BE2C (cell line): Measurements from ENCODE around the gene FRYL.
"Not testable (repeated sequence)": the region's sequence is repeated elsewhere in the genome, so short reads cannot be mapped to it uniquely, and the experiment has no call there.

Source experiments
- DNase-seq: peaks from one replicate; pipeline ENCODE4 v3.0.0-alpha.2; 2020
- H3K27me3 ChIP-seq: fragments of 250-450 bp; sonication (Bioruptor Pico); 2 replicates; pipeline ENCODE4 v1.5.1; 2020; ENCODE audit warnings: mild to moderate bottlenecking
- H3K36me3 ChIP-seq: fragments of 250-450 bp; sonication (Bioruptor Pico); 2 replicates; pipeline ENCODE4 v1.5.1; 2020; ENCODE audit warnings: mild to moderate bottlenecking
- H3K4me1 ChIP-seq: fragments of 250-450 bp; sonication (Bioruptor Pico); 2 replicates; pipeline ENCODE4 v1.5.1; 2020
- H3K4me3 ChIP-seq: 2 replicates; pipeline ENCODE4 v1.5.1; 2011; ENCODE audit warnings: low read depth, low read length
- H3K9me3 ChIP-seq: fragments of 250-450 bp; sonication (Bioruptor Pico); 2 replicates; pipeline ENCODE4 v1.5.1; 2020
- TF ChIP-seq, protein P1 (sequence below): IDR thresholded peaks from 2 replicates; pipeline ENCODE4 v1.5.1; 2012; ENCODE audit warnings: mild to moderate bottlenecking, low read depth, low read length

The FRYL gene

GRCh38 chr4:48755281-48755680, 24.8 kb downstream of the FRYL start:
- H3K9me3 ChIP-seq: no peaks in the 10 kb centered on the region
- TF ChIP-seq, protein P1, sequence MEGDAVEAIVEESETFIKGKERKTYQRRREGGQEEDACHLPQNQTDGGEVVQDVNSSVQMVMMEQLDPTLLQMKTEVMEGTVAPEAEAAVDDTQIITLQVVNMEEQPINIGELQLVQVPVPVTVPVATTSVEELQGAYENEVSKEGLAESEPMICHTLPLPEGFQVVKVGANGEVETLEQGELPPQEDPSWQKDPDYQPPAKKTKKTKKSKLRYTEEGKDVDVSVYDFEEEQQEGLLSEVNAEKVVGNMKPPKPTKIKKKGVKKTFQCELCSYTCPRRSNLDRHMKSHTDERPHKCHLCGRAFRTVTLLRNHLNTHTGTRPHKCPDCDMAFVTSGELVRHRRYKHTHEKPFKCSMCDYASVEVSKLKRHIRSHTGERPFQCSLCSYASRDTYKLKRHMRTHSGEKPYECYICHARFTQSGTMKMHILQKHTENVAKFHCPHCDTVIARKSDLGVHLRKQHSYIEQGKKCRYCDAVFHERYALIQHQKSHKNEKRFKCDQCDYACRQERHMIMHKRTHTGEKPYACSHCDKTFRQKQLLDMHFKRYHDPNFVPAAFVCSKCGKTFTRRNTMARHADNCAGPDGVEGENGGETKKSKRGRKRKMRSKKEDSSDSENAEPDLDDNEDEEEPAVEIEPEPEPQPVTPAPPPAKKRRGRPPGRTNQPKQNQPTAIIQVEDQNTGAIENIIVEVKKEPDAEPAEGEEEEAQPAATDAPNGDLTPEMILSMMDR: no peak
- H3K4me3 ChIP-seq: no peak overlapping the region

DNA sequence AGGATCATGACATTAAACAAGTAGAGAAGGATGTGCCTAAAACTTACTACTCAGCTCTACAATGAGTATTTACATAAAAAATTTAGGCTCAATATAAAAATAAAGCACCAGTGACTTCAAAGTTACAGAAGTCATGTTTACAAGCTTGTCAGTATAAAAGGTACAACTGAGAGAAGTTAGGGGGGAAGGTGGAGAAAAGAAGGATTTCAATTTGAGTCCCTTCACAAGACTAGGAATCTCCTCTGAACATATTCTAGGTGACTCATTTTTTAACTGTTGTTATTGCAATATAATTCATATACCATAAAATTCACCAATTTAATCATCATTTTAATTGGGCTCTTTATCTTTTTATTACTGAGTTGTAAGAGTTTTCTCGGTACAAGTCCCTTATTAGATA, 26.9 kb downstream of the FRYL start:
- DNase-seq: no peak
- H3K4me1 ChIP-seq: no peaks in the 10 kb centered on the region
- H3K4me3 ChIP-seq: no peak overlapping the region
- no peaks in the 10 kb centered on the region for H3K9me3 ChIP-seq
- peaks cover 4% of the 10 kb centered on the region; the same call in 1 of the 2 replicates for H3K36me3 ChIP-seq
- TF ChIP-seq, protein P1: no peak
- H3K27me3 ChIP-seq: no peaks in the 10 kb centered on the region

More at GRCh38 chr4:48755281-48755680, 24.8 kb downstream of the FRYL start:
- Histone ChIP-seq H3K4me1 (no peaks in the 10 kb centered on the region), H3K36me3 (peaks cover 4% of the 10 kb centered on the region; the same call in 1 of the 2 replicates), H3K27me3 (no peaks in the 10 kb centered on the region)
- no peak for DNase-seq

- Histone ChIP-seq H3K36me3 (peaks cover 4% of the 10 kb centered on the region; the same call in 1 of the 2 replicates), H3K4me3 (no peak overlapping the region), H3K4me1 (no peaks in the 10 kb centered on the region), H3K27me3 (no peaks in the 10 kb centered on the region), H3K9me3 (no peaks in the 10 kb centered on the region)
- DNase-seq: no peak
- TF ChIP-seq, protein P1: no peak
Observed at GRCh38 chr4:48752726-48753125, 27.4 kb downstream of the FRYL start.

DNA sequence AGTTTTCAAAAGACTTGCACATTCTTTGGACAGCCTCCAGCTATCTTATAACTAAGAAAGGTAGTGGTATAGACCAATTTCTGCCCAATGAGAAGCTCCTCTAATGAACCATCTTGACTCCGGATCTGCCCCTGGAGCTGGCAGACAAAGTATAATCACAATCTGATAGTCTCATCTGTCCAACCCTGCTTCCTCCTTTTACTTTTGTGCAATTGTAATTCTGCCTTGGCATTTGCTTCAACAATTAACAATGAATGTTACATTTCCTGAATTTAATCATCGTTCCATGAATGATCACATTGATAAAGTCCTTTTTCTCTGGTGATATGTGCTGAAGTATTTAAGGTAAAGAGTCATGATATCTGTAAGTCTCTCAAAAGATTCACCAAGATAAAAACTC, 27.8 kb downstream of the FRYL start:
- DNase-seq: no peak
- H3K4me3 ChIP-seq: no peak overlapping the region
- no peaks in the 10 kb centered on the region for H3K27me3 ChIP-seq
- H3K36me3 ChIP-seq: peaks cover 4% of the 10 kb centered on the region; the same call in 1 of the 2 replicates
- TF ChIP-seq, protein P1: no peak
- H3K4me1 ChIP-seq: no peaks in the 10 kb centered on the region
- H3K9me3 ChIP-seq: no peaks in the 10 kb centered on the region

GRCh38 chr4:48748949-48749596, 31.0 kb downstream of the FRYL start:
- H3K36me3 ChIP-seq: no peaks in the 10 kb centered on the region
- no peaks in the 10 kb centered on the region for H3K9me3 ChIP-seq
- DNase-seq: no peak
- H3K4me3 ChIP-seq: no peak overlapping the region
- no peaks in the 10 kb centered on the region for H3K27me3 ChIP-seq
- H3K4me1 ChIP-seq: no peaks in the 10 kb centered on the region
- TF ChIP-seq, protein P1: no peak

DNA sequence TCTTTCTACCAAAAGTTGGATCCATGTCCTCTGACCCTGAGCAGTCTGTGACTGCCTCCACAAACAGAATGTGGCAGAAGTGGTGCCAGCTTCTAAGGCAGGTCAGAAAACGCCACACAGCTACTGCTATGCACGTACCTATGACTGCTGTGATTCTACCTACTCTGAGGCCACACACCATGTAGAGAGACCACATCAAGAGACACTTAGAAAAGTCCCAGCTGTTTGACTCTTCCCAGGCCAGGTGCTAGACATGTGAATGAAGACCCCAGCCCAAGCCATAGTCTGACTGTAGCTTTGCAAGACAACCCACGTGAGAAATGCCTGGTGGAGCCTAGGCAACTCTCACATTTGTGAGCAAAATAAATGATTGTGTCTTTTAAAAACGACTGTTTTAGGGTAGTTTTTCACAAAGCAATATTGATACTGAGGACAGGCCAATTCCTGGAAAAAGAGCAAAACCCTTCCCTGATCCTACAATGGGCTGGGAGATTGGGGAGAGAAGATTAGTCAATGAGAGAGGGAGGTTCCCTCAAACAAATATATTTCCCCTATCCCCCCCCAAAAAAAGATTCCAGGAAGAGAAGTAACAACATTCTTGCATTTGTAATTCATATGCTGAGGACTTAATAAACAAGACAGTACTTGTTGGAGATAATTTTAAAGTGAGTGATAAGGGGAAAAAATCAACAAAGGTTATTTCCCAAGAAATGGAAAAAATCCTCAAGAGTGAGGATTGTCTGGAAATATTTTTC, 33.3 kb downstream of the FRYL start:
- DNase-seq: no peak
- Histone ChIP-seq H3K36me3 (no peaks in the 10 kb centered on the region), H3K4me3 (no peak overlapping the region), H3K27me3 (no peaks in the 10 kb centered on the region), H3K4me1 (no peaks in the 10 kb centered on the region), H3K9me3 (no peaks in the 10 kb centered on the region)
- TF ChIP-seq, protein P1: no peak

- H3K4me3 ChIP-seq, H3K4me1 ChIP-seq, H3K9me3 ChIP-seq: not testable (repeated sequence)
Observed at GRCh38 chr4:48745223-48745622, 34.9 kb downstream of the FRYL start.

More at GRCh38 chr4:48745223-48745622, 34.9 kb downstream of the FRYL start:
- DNase-seq, H3K36me3 ChIP-seq, H3K27me3 ChIP-seq: not testable (repeated sequence)
